Inflammatory macrophage treated with lipopolysaccharide for 1 hour (primary cell): ENCODE data around the gene NDUFS4.
"Not testable (repeated sequence)": the region's sequence is repeated elsewhere in the genome, so short reads cannot be mapped to it uniquely, and the experiment has no call there.

ENCODE experiments used
- DNase-seq, 2 donors: peaks; one replicate each; pipeline ENCODE4 v3.0.0-alpha.2; 2020 to 2022

Gene NDUFS4

GRCh38 chr5:53674121-53674520 lies 113.7 kb downstream of the NDUFS4 start:
- no peak for DNase-seq

- no peak for DNase-seq
Observed at GRCh38 chr5:53677632-53678031, 117.2 kb downstream of the NDUFS4 start.

DNA sequence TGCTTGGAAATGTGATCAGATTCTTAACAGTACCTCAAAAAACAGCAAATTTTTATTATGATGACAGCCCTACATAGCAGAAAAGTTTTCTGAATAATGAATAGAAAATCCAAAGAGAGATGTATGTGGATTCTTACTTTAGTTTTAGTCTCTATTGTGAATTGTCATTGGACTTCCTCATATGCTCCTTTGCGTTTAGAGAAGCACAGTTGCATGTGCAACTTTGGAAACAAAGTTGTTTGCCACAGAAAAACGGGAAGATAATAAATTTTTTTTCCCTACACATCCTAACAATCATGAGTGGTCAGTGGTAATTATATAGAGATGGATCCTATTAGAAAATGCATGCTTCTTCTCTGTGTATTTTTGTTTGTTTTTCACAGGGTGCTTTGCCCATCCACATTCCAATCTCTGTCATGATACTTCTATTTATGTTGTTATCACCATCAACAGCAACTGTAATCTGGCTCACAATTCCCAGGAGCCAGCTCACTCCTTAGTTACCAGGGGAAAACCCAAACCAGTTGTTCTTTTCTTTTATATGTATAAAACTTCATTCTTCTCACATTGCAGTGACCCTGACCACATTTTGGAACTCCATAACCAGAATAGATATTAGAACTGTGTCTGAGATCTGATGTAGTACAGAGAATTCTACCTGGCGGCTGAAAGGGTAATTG lies 118.7 kb downstream of the NDUFS4 start:
- DNase-seq = peak; percentile 42 to 43

DNA sequence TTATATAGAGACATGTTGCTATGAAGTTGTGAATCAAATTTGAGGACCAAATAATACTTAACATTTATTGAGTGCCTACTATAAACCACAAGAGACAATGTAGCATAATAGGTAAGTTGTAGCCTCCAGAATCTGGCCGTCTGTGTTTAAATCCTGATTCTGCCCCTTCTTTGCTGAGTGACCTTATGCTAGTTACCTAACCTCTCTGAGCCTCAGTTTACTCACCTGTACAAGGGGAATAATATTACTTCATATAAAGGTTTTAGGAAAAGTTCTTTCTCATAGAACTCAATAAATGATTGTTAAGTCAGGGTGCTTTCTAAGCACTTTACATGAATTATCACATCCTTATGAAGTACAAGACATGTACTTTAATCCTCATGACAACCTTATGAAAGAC lies 120.6 kb downstream of the NDUFS4 start:
- no peak for DNase-seq

DNA sequence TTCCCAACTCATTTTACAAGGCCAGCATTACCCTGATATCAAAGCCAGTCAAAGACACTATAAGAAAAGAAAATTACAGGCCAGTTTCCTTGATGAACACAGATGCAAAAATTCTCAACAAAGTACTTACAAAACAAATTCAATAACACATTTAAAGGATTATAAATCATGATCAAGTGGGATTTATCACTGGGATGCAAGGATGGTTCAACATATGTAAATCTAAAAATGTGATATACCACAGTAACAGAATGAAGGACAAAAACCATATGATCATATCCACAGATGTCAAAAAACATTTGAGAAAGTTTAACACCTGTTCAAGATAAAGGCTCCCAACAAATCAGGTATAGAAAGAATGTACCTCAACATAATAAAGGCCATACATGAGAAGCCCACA lies 130.6 kb downstream of the NDUFS4 start:
- no peak for DNase-seq

GRCh38 chr5:53694520-53695022 lies 134.1 kb downstream of the NDUFS4 start:
- DNase-seq = no peak

DNA sequence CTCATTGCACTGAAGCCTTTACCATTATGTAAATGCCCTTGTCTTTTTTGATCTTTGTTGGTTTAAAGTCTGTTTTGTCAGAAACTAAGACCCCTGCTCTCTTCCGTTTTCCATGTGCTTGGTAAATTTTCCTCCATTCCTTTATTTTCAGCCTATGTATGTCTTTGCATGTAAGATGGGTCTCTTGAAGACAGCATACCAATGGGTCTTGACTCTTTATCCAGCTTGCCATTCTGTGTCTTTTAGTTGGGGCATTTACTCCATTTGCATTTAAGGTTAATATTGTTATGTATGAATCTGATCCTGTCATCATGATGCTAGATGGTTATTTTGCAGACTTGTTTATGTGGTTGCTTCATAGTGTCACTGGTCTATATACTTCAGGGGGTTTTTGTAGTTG lies 150.0 kb downstream of the NDUFS4 start:
- not testable (repeated sequence) for DNase-seq

DNA sequence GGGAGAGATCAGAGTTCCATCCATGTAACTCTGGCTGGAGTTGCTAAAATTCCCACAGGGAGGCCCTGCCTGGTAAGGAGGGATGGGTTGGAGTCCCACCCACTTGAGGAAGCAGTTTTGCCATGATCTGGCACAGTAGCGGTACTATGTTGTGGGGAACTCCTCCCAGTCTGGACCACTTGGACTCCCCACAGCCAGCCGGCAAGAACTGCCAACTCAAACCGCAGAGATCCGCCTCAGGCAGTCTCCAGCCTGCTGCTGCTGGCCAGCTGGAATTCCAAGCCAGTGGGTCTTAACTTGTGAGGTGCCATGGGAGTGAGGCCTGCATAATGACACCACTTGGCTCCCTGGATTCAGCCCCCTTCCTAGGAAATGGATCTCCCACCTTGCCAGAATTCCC lies 151.9 kb downstream of the NDUFS4 start:
- DNase-seq = no peak

DNA sequence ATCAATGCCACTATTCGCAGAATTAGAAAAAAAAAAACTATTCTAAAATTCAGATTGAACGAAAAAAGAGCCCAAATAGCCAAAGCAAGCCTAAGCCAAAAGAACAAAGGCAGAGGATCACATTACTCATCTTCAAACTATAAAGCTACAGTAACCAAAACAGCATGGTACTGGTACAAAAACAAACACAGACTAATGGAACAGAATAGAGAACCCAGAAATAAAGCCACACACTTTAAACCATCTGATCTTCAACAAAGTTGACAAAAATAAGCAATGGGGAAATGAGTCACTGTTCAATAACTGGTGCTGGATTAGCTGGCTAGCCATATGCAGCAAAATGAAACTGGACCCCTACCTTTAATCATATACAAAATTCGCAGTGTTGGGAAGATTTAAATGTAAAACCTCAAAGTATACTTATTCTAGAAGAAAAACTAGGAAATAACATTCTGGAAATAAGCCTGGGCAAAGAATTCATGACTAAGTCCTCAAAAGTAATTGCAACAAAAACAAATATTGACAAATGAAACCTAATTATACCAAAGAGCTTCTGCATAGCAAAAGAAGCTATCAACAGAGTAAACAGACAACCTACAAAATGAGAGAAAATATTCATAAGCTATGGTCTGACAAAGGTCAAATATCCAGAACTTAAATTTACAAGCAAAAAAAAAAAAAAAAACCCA lies 153.7 kb downstream of the NDUFS4 start:
- DNase-seq = no peak

DNA sequence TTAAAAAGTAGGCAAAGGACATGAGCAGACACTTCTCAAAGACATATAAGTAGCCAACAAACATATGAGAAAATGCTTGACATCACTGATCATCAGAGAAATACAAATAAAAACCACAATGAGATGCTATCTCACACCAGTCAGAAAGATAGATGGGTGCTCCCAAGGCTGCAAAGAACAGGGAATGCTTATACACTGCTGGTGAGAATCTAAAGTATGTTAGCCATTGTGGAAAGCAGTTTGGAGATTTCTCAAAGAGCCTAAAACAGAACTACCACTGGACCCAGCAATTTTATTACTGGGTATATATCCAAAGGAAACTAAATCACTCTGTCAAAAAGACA lies 154.2 kb downstream of the NDUFS4 start:
- DNase-seq = no peak

DNA sequence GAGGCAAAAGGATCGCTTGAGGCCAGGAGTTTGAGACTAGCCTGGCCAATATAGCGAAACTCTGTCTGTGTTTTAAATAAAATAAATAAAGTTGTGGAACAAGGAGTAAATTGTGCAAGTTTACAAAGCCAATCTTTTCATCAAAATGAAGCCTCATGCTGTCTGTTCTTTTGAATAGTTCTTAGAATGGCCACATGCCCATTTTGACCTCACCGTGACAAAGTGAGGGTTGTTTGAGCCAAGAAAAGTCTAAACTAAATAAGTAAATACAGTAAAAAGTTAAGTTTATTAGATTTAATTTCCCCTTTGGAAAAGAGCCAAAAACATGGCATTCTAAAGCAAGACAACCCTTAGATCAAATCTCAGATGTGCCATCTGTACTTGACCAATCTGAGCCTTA lies 165.7 kb downstream of the NDUFS4 start:
- no peak for DNase-seq

GRCh38 chr5:53730943-53731342 lies 170.5 kb downstream of the NDUFS4 start:
- peak; percentile 1 to 2 for DNase-seq
